Activated CD4-positive, alpha-beta T cell treated with anti-CD3 and anti-CD28 coated beads, Interleukin-2, amount 50 U/mL, for 4 hours (primary cell): ENCODE measurements around the gene IGSF11.
"Not testable (repeated sequence)": the region's sequence is repeated elsewhere in the genome, so short reads cannot be mapped to it uniquely, and the experiment has no call there.

Source experiments
- DNase-seq, 2 experiments: peaks; one replicate each; pipeline ENCODE4 v3.0.0-alpha.2; 2020

IGSF11 gene

GRCh38 chr3:118988198-118989130, 46.2 kb downstream of the IGSF11 start:
- no peak for DNase-seq

DNA sequence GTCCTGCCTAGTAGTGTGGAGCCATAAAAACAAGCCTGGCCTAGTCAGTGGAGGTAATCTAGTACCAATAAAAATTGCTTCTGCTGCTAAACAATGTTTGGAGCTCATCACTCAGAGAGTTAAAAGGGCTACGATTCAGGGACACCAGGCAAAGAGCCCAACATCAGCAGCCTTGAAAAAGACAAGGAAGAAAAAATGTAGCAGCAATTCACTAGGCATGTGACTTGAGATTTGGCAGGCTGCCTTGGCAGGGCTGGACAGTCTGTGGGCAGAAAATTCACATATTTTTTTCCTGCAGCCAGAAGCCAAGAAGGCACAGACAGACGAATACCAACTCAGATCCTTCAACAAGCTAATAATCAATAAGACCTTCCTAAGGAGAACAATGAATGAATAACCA, 47.2 kb downstream of the IGSF11 start:
- no peak for DNase-seq

DNA sequence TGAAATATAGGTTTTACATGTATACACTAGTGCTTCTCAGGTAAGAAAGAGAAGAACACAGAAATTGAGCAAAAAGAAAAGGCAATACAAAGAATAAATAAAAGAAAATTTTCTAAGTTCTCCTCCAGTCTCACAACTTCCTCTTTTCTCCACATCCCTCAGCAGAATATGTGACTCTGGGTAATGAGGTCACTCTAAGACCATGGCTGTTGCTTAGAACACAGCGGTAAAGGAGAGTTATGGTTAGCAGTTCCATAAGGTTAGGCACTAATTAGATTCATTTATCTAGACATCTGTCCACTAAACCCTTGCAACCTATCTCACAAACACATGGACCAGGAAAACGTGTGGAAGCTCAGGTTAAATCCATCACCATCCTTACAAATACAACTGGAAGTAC, 47.9 kb downstream of the IGSF11 start:
- no peak for DNase-seq

DNA sequence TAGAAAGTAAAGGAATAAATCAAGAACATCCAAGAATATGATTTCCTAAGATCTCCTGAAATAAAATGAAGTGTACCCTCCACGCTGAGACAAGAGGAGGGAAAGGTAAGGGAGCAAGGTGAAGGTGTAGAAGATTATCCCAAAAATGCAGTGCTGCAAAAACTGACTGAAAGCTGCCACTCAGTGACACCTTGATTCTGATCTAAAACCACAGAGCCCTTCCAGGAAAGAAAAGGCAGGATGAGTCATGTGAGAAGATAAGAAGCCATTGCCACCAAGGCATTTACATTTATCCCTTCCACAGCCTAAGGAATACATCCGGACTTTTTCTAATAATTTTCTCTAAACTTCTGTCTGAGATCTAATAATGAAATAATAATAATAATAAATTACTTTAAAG, 49.9 kb downstream of the IGSF11 start:
- DNase-seq = no peak

DNA sequence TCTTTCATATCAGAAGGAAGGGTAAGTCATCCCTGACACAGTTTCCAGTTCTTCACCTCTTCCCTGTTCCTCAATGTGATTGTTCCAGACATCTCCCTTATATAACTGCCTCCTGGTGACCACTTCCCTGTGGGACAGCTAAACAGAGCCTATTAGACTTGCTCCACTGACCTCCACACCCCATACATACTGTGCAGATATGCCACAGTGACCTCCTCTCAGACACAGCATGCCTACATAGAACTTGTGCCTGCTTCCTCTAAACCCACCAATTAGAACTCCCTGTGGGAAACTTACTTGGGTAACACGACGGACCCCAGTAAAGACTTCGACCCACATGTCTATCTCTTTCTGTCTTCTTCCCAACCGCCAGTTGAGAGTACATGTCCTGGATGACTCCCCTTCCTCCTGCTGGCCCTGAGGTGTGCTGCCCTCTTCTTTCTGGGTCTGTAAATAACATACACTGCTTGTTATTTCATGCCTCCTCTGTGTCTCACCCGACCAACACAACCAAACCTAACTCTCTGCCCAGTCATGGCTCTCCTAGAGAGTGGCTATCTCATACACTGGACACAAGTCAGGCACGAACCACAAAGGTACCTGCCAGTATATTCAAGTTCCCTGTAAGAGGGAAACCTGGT, 53.0 kb downstream of the IGSF11 start:
- DNase-seq = no peak

GRCh38 chr3:118980832-118981231, 53.8 kb downstream of the IGSF11 start:
- no peak for DNase-seq

- DNase-seq = no peak
These were observed 56.3 kb downstream of the IGSF11 start for GRCh38 chr3:118978393-118978758.

GRCh38 chr3:118977671-118978392, 56.8 kb downstream of the IGSF11 start:
- no peak for DNase-seq

DNA sequence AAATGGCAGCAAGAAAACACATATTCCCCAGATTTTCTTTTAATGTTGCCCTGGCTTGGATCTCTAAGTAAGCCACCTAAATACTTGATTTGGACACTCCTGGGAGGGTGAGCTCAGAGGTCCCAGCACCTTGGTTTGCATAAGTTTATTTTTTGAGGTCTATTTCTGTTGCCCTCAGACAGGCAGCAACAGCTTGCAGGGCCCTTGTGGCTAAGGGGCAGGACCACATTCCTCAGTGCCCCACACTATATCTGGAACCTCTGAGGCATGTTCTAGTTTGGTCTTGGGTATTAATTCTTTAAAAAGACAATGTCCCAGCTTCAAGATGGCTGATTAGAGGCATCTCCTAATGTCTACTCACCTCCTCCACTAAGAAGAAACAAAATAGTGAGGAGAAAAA, 57.5 kb downstream of the IGSF11 start:
- DNase-seq = no peak

GRCh38 chr3:118975476-118975875, 59.2 kb downstream of the IGSF11 start:
- DNase-seq = not testable (repeated sequence)

GRCh38 chr3:118974356-118975097, 60.1 kb downstream of the IGSF11 start:
- DNase-seq = no peak

DNA sequence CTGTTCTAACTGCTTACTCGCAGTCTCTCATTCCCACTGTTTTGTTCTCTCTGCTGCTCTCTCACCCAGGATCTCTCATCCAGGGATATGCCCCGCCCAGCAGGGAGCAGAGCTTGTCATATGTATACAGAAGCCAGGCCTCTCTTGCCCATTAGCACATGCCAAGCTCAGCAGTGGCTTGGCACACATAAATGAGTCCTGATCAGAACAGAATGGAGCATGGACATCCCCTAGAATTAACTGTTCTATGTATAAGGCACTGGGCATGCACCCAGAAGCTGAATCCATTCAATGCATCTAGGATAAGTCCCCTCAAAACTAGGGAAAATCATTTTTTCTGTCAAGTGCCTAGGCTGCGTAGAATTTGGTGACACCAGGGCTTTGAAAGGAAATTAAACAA, 61.6 kb downstream of the IGSF11 start:
- no peak for DNase-seq

DNA sequence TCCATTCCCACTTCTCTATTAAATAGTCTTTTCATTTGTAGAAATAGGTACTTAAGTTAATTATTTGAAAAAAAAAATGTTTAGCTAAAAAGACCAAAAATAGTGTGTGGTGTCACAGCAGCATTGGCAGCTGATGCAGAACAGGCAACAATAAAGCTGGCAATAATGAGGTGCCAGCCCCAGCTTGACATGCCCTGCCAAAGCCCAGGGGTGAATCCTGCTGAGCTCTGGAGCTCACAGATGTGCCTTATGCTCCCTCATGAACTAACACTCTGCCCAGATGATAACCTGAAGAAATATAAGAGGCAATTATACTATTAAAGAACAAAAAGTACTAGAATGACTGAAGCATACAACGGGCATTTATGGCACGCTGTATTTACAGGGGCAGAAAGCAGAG, 63.8 kb downstream of the IGSF11 start:
- DNase-seq = no peak

DNA sequence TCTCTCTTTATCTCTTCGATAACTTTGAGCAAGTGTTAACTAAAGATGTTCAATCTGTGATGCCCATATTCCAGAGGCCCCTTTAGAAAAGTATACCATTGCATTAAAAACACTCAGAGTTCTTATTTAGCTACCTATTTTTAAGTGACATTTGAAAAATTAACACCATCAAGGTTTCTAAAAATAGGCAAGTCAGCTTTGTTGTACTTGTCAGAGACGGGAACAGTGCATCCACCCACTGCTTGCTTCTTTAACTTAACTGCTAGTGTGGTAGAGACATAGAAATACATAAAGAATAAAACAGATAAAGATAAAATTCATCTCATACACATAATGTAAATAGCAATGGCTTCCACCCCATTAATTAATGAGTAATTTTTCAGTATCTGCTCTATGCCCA, 66.0 kb downstream of the IGSF11 start:
- no peak for DNase-seq

DNA sequence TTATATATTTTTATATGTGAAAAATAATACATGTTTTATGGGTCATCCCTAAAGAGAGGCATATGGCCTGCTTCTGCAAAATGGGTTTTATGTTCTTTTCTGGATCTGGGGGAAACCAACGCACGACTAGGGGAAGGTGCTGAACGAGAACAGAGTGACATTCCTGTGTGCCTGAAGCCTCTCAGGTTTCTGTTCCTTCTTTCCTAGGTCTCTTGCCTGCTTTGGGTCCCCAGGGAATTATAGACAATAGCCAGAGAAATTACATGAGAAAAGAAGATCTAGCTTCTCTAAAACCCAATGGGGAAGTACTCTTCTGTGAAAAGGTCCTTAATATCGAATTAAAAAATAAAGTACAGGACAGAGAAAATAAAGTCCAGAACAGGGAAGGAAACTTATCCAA, 66.5 kb downstream of the IGSF11 start:
- no peak for DNase-seq

DNA sequence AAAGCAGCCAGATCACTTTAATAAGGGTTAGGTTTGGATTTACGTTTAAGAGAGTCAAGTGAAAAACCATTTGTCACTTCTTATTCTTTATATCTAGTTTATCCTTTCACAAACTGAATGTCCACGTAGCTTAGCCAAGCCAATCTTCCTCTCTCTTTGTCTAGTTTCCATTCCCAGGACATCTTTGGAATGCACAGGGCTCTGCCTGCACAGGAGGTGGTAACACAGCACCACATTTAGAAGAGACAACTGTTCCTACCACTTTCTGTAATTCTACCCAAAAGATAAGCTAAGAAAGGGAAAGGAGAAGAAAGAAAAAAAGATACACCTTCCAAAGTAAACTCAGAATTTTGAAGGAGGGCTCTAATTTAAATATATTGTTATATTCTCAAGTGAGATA, 67.9 kb downstream of the IGSF11 start:
- DNase-seq = no peak

- no peak for DNase-seq
These were observed 70.9 kb downstream of the IGSF11 start for GRCh38 chr3:118963711-118964110.

DNA sequence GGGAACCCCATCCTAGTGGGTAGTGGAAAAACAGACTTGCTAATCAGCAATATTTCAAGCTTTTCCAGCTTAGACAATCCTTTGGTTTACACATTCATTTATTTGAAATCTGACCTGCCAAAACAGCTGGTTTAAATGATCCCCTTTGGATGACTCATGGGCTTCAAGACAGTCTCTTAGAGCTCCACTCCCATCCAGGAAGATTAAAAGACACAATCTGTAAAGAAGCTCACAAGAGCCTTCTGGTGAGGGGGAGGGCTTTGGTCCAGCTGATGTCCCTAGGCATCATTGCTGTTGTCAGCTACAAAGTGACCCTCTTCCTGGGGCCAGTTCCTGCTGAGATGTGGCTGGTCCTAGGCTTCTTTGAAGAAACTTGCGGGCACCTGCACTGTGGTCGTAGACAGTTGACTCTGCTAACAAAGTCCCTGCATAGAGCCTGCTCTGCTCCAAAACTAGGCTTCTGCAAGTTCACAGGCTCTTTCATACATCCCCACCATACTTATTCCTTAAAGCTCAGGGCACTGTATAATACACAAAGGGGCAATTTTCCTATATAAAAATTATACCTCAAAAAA, 73.7 kb downstream of the IGSF11 start:
- no peak for DNase-seq

GRCh38 chr3:118955914-118956556, 78.6 kb downstream of the IGSF11 start:
- no peak for DNase-seq

GRCh38 chr3:118951089-118951488, 83.6 kb downstream of the IGSF11 start:
- DNase-seq = no peak

GRCh38 chr3:118949113-118949760, 85.4 kb downstream of the IGSF11 start:
- DNase-seq = no peak

- no peak for DNase-seq
These were observed 86.5 kb downstream of the IGSF11 start for GRCh38 chr3:118948146-118948545.
